ENCODE results near the gene IL7R. TPM values are rescaled to one million over a fixed set of nuclear protein-coding genes. Genes with fewer than 3 reads are reported as not detected.

Gene IL7R
- total and polyA plus RNA-seq, 2 donors (not counting 3 experiments of a cell fraction or from before 2014, with no cell fraction given): 1.0 to 1.2 TPM

DNA sequence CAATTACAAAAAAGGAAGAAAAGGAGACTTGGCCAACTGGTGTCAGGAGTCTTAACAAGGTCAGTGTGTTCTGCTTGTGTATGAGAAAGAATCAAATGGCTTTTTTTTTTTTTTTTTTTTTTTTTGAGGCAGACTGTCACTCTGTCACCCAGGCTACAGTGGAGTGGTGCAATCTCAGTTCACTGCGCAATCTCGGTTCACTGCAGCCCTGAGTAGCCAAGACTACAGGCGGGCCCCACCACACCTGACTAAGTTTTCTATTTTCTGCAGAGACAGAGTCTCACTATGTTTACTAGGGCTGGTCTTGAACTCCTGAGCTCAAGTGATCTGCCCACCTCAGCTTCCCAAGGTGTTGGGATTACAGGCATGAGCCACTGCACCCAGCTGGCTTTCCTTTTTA is 3.1 kb upstream of the IL7R start:
- intact Hi-C loops (cut with micrococcal nuclease) (no loop called here), dilution Hi-C loops (cut with MboI; ENCODE audit: extremely low pct_ligation_motif_present, low sequenced_read_pairs) (no loop called here)
- no peak overlapping the region for H3K27ac ChIP-seq (ENCODE audit: insufficient read depth, low read depth, low read length)
- peaks cover 22% of the 10 kb centered on the region for H3K4me1 ChIP-seq (ENCODE audit: control insufficient read depth, extremely low read depth, insufficient read depth, low read length)
- H3K9ac ChIP-seq (replicated peaks; ENCODE audit: extremely low read depth, insufficient read depth, low read length): no peak overlapping the region
- BruUV-seq (replicated peaks): no TSS peak
- H3K4me2 ChIP-seq (ENCODE audit: insufficient read depth, low read length): no peak overlapping the region
- ChIA-PET POLR2A (no interaction called here), CTCF (interaction anchor here (4.1 kb wide), 1 partner anchor 71 kb away, joined by 17 read pairs; no protein-coding TSS in a partner anchor)
- no peak overlapping the region for H3K4me3 ChIP-seq (replicated peaks in 1 of 3; ENCODE audit: insufficient read depth in 1 of 3, low read depth in 1 of 3, low read length in 3 of 3)
- no peak for TF ChIP-seq JUN (IDR thresholded peaks at IDR 0.05; ENCODE audit: borderline replicate concordance, insufficient read depth, insufficient read length, low read depth)
- TF ChIP-seq MYC (IDR thresholded peaks at IDR 0.05; ENCODE audit: low read depth, low read length): no peak
- TF ChIP-seq, protein P1, sequence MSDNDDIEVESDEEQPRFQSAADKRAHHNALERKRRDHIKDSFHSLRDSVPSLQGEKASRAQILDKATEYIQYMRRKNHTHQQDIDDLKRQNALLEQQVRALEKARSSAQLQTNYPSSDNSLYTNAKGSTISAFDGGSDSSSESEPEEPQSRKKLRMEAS (IDR thresholded peaks at IDR 0.05; ENCODE audit: insufficient read depth, insufficient read length): no peak
- TF ChIP-seq FOS (IDR thresholded peaks at IDR 0.05; ENCODE audit: borderline replicate concordance, insufficient read depth, low read length): no peak
- no peak for TF ChIP-seq POLR2A (IDR thresholded peaks at IDR 0.05; ENCODE audit: low read depth, low read length)
- TF ChIP-seq GATA2 (IDR thresholded peaks at IDR 0.05; ENCODE audit: insufficient read depth, insufficient read length, low read depth, low read length): no peak
- TF ChIP-seq, protein P2, sequence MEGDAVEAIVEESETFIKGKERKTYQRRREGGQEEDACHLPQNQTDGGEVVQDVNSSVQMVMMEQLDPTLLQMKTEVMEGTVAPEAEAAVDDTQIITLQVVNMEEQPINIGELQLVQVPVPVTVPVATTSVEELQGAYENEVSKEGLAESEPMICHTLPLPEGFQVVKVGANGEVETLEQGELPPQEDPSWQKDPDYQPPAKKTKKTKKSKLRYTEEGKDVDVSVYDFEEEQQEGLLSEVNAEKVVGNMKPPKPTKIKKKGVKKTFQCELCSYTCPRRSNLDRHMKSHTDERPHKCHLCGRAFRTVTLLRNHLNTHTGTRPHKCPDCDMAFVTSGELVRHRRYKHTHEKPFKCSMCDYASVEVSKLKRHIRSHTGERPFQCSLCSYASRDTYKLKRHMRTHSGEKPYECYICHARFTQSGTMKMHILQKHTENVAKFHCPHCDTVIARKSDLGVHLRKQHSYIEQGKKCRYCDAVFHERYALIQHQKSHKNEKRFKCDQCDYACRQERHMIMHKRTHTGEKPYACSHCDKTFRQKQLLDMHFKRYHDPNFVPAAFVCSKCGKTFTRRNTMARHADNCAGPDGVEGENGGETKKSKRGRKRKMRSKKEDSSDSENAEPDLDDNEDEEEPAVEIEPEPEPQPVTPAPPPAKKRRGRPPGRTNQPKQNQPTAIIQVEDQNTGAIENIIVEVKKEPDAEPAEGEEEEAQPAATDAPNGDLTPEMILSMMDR (IDR thresholded peaks at IDR 0.05; ENCODE audit: extremely low read depth in 1 of 2, insufficient read depth in 1 of 2, low read depth in 1 of 2, low read length in 2 of 2): no peak
- TF ChIP-seq EZH2 (IDR thresholded peaks at IDR 0.05; ENCODE audit: borderline replicate concordance, low read depth, low read length, severe bottlenecking): no peak
- no peak for TF ChIP-seq POLR2AphosphoS5 (IDR thresholded peaks at IDR 0.05; ENCODE audit: insufficient read depth, low read depth, low read length)
- DNase-seq (ENCODE audit: low read depth, low spot score) (no peak), FAIRE-seq (no peak)
- no peaks in the 10 kb centered on the region for H3K9me3 ChIP-seq (replicated peaks; ENCODE audit: control insufficient read depth, insufficient read depth, low read length)
- no peak overlapping the region for H2AFZ ChIP-seq (ENCODE audit: low read depth, low read length)
- no peaks in the 10 kb centered on the region for H3K36me3 ChIP-seq (ENCODE audit: control insufficient read depth in 2 of 2, extremely low read depth in 1 of 2, insufficient read depth in 2 of 2, low read length in 2 of 2)
- H3K27me3 ChIP-seq (ENCODE audit: control insufficient read depth in 2 of 2, insufficient read depth in 2 of 2, low read length in 2 of 2): no peaks in the 10 kb centered on the region
- no peaks in the 10 kb centered on the region for H4K20me1 ChIP-seq (replicated peaks; ENCODE audit: control insufficient read depth, extremely low read depth, insufficient read depth, low read length)
- H3K9me1 ChIP-seq (replicated peaks; ENCODE audit: control insufficient read depth, extremely low read depth, insufficient read depth, low read length): no peaks in the 10 kb centered on the region
- H3K79me2 ChIP-seq (ENCODE audit: control insufficient read depth, insufficient read depth, low read length): no peaks in the 10 kb centered on the region

Data from endothelial cell of umbilical vein (primary cell).